Fibroblast of the aortic adventitia (primary cell): ENCODE results near the gene KCNQ2. TPM values are rescaled to one million over a fixed set of nuclear protein-coding genes. Genes with fewer than 3 reads are reported as not detected.

Experiments
- DNase-seq: peaks from one replicate; pipeline ENCODE4 v3.0.0-alpha.2; 2010; ENCODE audit warnings: low read depth
- H3K4me3 ChIP-seq: 2 replicates; pipeline ENCODE4 v1.5.1; 2011; ENCODE audit warnings: low read depth, mild to moderate bottlenecking, control low read depth, low read length, moderate library complexity
- total RNA-seq: library from RNA; depleted of rRNA; stranded (reverse); fragments of >200 nt; gene quantifications from 2 replicates; pipeline ENCODE4 v1.2.3, GENCODE V29; 2012; ENCODE audit warnings: low replicate concordance
- TF ChIP-seq, protein P1 (sequence below): IDR thresholded peaks from 2 replicates; pipeline ENCODE4 v1.5.1; 2011; ENCODE audit warnings: mild to moderate bottlenecking, low read length, control low read depth, inconsistent platforms; ENCODE audit not compliant: insufficient read depth

The KCNQ2 gene
- total RNA-seq, 1 donor, result not detected

GRCh38 chr20:63379296-63379695, 93.2 kb downstream of the KCNQ2 start:
- DNase-seq, result no peak
- H3K4me3 ChIP-seq, result no peak overlapping the region
- TF ChIP-seq, protein P1, sequence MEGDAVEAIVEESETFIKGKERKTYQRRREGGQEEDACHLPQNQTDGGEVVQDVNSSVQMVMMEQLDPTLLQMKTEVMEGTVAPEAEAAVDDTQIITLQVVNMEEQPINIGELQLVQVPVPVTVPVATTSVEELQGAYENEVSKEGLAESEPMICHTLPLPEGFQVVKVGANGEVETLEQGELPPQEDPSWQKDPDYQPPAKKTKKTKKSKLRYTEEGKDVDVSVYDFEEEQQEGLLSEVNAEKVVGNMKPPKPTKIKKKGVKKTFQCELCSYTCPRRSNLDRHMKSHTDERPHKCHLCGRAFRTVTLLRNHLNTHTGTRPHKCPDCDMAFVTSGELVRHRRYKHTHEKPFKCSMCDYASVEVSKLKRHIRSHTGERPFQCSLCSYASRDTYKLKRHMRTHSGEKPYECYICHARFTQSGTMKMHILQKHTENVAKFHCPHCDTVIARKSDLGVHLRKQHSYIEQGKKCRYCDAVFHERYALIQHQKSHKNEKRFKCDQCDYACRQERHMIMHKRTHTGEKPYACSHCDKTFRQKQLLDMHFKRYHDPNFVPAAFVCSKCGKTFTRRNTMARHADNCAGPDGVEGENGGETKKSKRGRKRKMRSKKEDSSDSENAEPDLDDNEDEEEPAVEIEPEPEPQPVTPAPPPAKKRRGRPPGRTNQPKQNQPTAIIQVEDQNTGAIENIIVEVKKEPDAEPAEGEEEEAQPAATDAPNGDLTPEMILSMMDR, result no peak

GRCh38 chr20:63378626-63379025, 93.8 kb downstream of the KCNQ2 start:
- no peak overlapping the region for H3K4me3 ChIP-seq
- TF ChIP-seq, protein P1, result no peak
- no peak for DNase-seq

GRCh38 chr20:63377951-63378381, 94.5 kb downstream of the KCNQ2 start:
- no peak overlapping the region for H3K4me3 ChIP-seq
- TF ChIP-seq, protein P1, result no peak
- no peak for DNase-seq

GRCh38 chr20:63377256-63377941, 95.1 kb downstream of the KCNQ2 start:
- TF ChIP-seq, protein P1, result no peak
- H3K4me3 ChIP-seq, result no peak overlapping the region
- DNase-seq, result no peak

GRCh38 chr20:63376283-63377250, 95.9 kb downstream of the KCNQ2 start:
- DNase-seq, result no peak
- H3K4me3 ChIP-seq, result no peak overlapping the region
- TF ChIP-seq, protein P1, result no peak

DNA sequence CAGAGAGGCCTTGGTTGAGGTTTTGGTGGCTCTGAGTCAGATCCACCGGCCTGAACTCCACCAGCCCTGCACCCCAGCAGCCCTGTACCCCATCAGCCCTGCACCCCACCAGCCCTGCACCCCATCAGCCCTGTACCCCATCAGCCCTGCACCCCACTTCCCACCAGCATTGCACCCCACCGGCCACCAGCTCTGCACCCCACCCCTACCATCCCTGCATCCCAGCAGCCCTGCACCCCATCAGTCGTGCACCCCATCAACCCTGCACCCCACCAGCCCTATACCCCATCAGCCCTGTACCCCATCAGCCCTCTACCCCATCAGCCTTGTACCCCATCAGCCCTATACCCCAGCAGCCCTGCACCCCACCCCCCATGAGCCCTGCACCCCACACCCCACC, 97.0 kb downstream of the KCNQ2 start:
- no peak for DNase-seq
- no peak overlapping the region for H3K4me3 ChIP-seq
- TF ChIP-seq, protein P1, result no peak
